Right atrium auricular region (tissue), 2 donors: Measurements from ENCODE around the gene GLOD4. TPM values are rescaled to one million over a fixed set of nuclear protein-coding genes. Genes with fewer than 3 reads are reported as not detected.
"Not testable (repeated sequence)": the region's sequence is repeated elsewhere in the genome, so short reads cannot be mapped to it uniquely, and the experiment has no call there.

Source experiments
- DNase-seq: peaks from one replicate; pipeline ENCODE4 v3.0.0-alpha.2; 2019; ENCODE audit warnings: low spot score
- H3K27ac ChIP-seq, 2 donors: fragments of 200-600 bp; sonication (generic); 1 replicate in 1 of 2; 2 replicates in 1 of 2; pipeline ENCODE4 v1.5.1; 2016 to 2019
- H3K27me3 ChIP-seq, 2 donors: fragments of 200-600 bp; sonication (generic); one replicate each; pipeline versions ENCODE4 v1.5.1 to v1.6.0; 2017 to 2019
- H3K36me3 ChIP-seq: fragments of 200-600 bp; sonication (generic); one replicate; pipeline ENCODE4 v1.5.1; 2016
- H3K4me1 ChIP-seq, 2 donors: fragments of 200-600 bp; sonication (generic); one replicate each; pipeline versions ENCODE4 v1.5.1 to v1.6.0; 2017 to 2019
- H3K4me3 ChIP-seq, 2 donors: fragments of 200-600 bp; sonication (generic); 1 replicate in 1 of 2; 2 replicates in 1 of 2; pipeline ENCODE4 v1.5.1; 2017 to 2019; ENCODE audit warnings: mild to moderate bottlenecking in 1 of 2, moderate library complexity in 1 of 2
- H3K9me3 ChIP-seq, 2 donors: fragments of 200-600 bp; sonication (generic); one replicate each; pipeline ENCODE4 v1.5.1; 2019
- total RNA-seq, 2 donors: library from RNA; depleted of rRNA; stranded (reverse); fragments of >200 nt; gene quantifications; one replicate each; pipeline ENCODE4 v1.1.0, GENCODE V29; 2016
- TF ChIP-seq, protein P1 (sequence below), 2 donors: fragments of 200-600 bp; sonication (generic); IDR thresholded peaks; one replicate each; pipeline ENCODE4 v1.5.1; 2019; ENCODE audit warnings: antibody characterized with exemption in 2 of 2

The GLOD4 gene
- total RNA-seq, 2 donors from 2014 or later, result 37.3 to 49.5 TPM

DNA sequence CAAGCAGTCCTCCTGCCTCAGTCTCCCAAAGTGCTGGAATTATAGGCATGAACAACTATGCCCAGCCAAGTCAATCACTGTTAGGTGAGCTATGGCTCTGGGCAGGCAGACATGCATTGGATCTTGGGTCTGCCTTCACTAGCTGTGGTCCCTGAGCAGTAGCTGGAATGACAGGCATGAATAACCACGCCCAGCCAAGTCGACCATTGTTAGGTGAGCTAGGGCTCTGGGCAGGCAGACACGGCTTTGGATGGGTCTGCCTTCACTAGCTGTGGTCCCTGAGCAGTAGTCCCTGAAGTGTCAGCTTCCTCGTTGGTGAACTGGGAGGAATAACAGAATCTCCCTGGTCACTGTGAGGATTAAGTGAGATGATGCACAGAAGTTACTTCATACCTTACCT is 6.5 kb upstream of the GLOD4 start:
- H3K27ac ChIP-seq, result no peak overlapping the region
- no peak overlapping the region for H3K4me3 ChIP-seq
- H3K4me1 ChIP-seq, result peaks cover 0 to 14% of the 10 kb centered on the region in 2 donors
- TF ChIP-seq, protein P1, sequence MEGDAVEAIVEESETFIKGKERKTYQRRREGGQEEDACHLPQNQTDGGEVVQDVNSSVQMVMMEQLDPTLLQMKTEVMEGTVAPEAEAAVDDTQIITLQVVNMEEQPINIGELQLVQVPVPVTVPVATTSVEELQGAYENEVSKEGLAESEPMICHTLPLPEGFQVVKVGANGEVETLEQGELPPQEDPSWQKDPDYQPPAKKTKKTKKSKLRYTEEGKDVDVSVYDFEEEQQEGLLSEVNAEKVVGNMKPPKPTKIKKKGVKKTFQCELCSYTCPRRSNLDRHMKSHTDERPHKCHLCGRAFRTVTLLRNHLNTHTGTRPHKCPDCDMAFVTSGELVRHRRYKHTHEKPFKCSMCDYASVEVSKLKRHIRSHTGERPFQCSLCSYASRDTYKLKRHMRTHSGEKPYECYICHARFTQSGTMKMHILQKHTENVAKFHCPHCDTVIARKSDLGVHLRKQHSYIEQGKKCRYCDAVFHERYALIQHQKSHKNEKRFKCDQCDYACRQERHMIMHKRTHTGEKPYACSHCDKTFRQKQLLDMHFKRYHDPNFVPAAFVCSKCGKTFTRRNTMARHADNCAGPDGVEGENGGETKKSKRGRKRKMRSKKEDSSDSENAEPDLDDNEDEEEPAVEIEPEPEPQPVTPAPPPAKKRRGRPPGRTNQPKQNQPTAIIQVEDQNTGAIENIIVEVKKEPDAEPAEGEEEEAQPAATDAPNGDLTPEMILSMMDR (IDR thresholded peaks at IDR 0.05), result no peak
- no peaks in the 10 kb centered on the region for H3K9me3 ChIP-seq
- peaks cover 37% of the 10 kb centered on the region for H3K36me3 ChIP-seq
- H3K27me3 ChIP-seq, result no peaks in the 10 kb centered on the region
- no peak for DNase-seq

DNA sequence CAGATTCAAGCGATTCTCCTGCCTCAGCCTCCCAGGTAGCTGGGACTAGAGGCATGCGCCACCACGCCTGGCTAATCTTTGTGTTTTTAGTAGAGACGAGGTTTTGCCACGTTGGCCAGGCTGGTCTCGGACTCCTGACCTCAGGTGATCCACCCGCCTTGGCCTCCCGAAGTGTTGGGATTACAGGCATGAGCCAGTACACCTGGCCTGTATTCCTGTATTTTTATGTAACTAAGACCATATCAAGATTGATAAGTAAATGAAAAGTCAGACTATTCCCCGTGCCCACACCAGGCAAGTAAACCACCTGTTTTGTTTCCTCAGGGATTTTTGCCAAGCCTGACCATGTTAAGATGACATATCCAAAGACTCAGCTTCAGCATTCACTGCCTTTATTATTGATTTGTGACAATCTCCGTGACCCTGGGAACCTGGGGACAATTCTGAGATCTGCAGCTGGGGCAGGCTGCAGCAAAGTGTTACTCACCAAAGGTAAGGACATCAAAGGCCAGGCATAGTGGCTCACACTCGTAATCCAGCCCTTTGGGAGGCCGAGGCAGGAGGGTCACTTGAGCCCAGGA is 5.7 kb upstream of the GLOD4 start:
- TF ChIP-seq, protein P1 (IDR thresholded peaks at IDR 0.05), result no peak
- H3K27ac ChIP-seq, result no peak overlapping the region
- no peaks in the 10 kb centered on the region for H3K9me3 ChIP-seq
- peaks cover 0 to 22% of the 10 kb centered on the region in 2 donors for H3K4me1 ChIP-seq
- no peaks in the 10 kb centered on the region for H3K27me3 ChIP-seq
- peaks cover 36% of the 10 kb centered on the region for H3K36me3 ChIP-seq
- no peak overlapping the region for H3K4me3 ChIP-seq
- DNase-seq, result no peak

DNA sequence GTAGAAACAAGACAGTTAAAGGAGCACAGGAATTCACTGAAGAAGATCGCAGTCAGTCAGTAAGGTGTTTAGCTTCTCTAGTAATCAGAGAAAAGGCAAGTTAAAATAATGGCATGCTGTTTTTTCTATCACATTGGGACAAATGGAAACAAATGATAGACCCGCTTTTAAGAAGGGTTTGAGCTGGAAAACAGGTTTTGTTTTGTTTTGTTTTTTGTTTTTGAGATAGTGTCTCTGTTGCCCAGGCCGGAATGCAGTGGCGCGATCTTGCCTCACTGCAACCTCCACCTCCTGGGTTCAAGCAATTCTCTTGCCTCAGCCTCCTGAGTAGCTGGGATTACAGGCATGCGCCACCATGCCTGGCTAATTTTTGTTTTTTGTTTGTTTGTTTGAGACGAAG is 3.8 kb upstream of the GLOD4 start:
- Histone ChIP-seq H3K36me3 (peaks cover 24% of the 10 kb centered on the region), H3K4me1 (peaks cover 0 to 33% of the 10 kb centered on the region in 2 donors)
- H3K27ac ChIP-seq, H3K4me3 ChIP-seq, H3K27me3 ChIP-seq, H3K9me3 ChIP-seq, DNase-seq: not testable (repeated sequence)

DNA sequence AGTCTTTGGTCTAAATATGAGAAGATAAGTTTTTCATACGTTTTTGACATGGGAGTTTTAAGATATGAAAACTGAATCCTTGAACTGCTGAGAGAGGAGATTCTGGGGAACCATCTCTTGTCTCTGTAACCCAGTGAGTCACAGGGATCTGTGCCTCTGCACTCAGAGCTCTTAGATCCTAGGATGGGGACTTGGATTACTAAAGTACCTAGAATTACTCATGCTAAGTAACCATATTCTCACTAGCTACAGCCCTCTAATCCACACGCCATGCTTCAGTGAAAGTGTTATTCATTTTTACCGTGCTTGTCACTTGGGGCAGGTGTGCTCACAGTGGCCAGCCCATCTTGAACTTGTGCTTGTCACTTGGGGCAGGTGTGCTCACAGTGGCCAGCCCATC is 2.1 kb upstream of the GLOD4 start:
- Histone ChIP-seq H3K36me3 (peaks cover 18% of the 10 kb centered on the region), H3K27ac (no peak overlapping the region), H3K27me3 (no peaks in the 10 kb centered on the region), H3K4me3 (no peak overlapping the region), H3K9me3 (no peaks in the 10 kb centered on the region), H3K4me1 (peaks cover 0 to 29% of the 10 kb centered on the region in 2 donors)
- TF ChIP-seq, protein P1 (IDR thresholded peaks at IDR 0.05), result no peak
- no peak for DNase-seq

DNA sequence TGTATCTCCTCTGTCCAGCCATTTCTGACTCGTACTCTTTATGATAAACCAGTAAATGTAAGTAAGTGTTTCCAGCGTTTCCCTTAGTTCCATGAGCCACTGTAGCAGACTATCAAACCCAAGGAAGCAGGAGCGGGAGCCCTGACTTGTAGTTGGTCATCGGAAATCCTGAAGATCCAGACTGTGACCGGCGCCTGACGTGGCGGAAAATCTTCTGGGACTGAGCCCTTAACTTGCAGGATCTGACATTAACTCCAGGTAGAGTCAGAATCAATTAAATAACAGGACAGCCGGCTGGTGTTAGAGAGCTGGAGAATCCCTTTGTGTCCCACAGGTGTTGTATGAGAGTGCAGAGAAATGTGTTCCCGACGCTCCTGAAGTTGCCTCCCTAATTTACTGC is 4.0 kb downstream of the GLOD4 start:
- TF ChIP-seq, protein P1 (IDR thresholded peaks at IDR 0.05), result no peak

DNA sequence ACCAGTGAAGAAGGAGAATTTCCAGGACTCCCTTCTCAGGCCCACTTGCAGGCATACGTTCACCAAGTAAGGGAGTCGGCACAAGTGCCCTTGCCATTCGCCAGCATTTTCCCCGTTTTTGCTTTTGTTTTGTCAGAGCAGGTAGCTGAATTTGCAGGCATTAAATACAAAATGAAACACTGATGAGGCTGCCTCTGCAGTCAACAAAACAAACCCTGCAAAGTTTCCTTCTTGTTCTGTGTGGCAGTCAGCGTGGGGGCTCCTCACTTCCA is 7.8 kb downstream of the GLOD4 start:
- Histone ChIP-seq H3K27ac (no peak overlapping the region), H3K4me1 (no peaks in the 10 kb centered on the region), H3K4me3 (no peak overlapping the region), H3K27me3 (no peaks in the 10 kb centered on the region), H3K36me3 (peaks cover 81% of the 10 kb centered on the region), H3K9me3 (no peaks in the 10 kb centered on the region)
- TF ChIP-seq, protein P1 (IDR thresholded peaks at IDR 0.05), result no peak
- no peak for DNase-seq

More for the DNA sequence above, 4.0 kb downstream of the GLOD4 start:
- Histone ChIP-seq H3K27me3 (no peaks in the 10 kb centered on the region), H3K9me3 (no peaks in the 10 kb centered on the region), H3K4me1 (peaks cover 0 to 15% of the 10 kb centered on the region in 2 donors), H3K36me3 (peaks cover 53% of the 10 kb centered on the region), H3K4me3 (no peak overlapping the region), H3K27ac (no peak overlapping the region)
- no peak for DNase-seq
